ENCODE results near the gene C2orf49. TPM values are rescaled to one million over a fixed set of nuclear protein-coding genes. Genes with fewer than 3 reads are reported as not detected.
A peak's percentile ranks its signal among the peaks of the same experiment; 100 is the strongest.

The C2orf49 gene
- total RNA-seq, 1 experiment from 2014 or later = 20.0 TPM

DNA sequence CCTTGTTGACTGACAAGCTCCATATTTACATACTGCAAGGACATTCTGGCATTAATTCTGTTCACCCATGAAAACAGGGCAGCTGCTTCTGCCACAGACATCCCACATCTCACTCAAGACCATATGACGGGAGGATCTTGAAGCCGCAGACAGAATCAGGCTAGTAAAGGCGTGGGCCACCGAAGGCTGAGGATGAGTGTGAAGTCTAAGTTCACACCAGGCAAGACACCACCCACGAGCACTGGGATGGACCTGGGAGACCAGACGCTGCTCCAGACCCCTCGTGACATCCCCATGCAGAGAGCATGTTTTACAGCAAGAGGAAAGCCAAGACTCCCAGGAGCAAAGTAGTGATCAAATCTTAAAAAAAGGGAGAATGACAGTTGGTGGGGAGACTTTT lies 58.4 kb downstream of the C2orf49 start:
- no peak for ATAC-seq
- BruUV-seq (replicated peaks) = no TSS peak
- H3K27ac ChIP-seq (ENCODE audit: low read length) = peak overlapping the region; percentile 100
- peaks cover 73% of the 10 kb centered on the region for H3K4me1 ChIP-seq (ENCODE audit: control insufficient read depth, insufficient read depth, low read length)
- H3K27me3 ChIP-seq (ENCODE audit: control insufficient read depth, insufficient read depth, low read length) = no peaks in the 10 kb centered on the region
- peaks cover 21% of the 10 kb centered on the region for H3K36me3 ChIP-seq (ENCODE audit: control insufficient read depth, insufficient read depth, low read length)
- peak overlapping the region; percentile 86 to 90 for H3K4me3 ChIP-seq (ENCODE audit: low read depth in 2 of 2, low read length in 2 of 2)
- ChIA-PET POLR2A (interaction anchor here (1.0 to 1.4 kb wide), 2 partner anchors 8 to 124 kb away, joined by 5 to 6 read pairs; no protein-coding TSS in a partner anchor), CTCF (interaction anchor here (1.5 kb wide), 1 partner anchor 123 kb away, joined by 4 read pairs; no protein-coding TSS in a partner anchor)
- intact Hi-C loops (cut with micrococcal nuclease; ENCODE audit: unreplicated experiment) = loop anchor here (5.0 kb wide), 1 partner anchor 127 kb away; no protein-coding TSS in a partner anchor
- in situ Hi-C loops (cut with HindIII; ENCODE audit: low pct_unique_long_range_greater_than_20kb, low sequenced_read_pairs) = no loop called here
- DNase-seq (ENCODE audit: low read depth, low spot score) = no peak
- H3K9me3 ChIP-seq (ENCODE audit: control insufficient read depth, insufficient read depth, low read depth, low read length) = no peaks in the 10 kb centered on the region
- TF ChIP-seq POLR2AphosphoS5 (IDR thresholded peaks at IDR 0.05; ENCODE audit: low read depth, low read length) = no peak
- TF ChIP-seq, protein P1, sequence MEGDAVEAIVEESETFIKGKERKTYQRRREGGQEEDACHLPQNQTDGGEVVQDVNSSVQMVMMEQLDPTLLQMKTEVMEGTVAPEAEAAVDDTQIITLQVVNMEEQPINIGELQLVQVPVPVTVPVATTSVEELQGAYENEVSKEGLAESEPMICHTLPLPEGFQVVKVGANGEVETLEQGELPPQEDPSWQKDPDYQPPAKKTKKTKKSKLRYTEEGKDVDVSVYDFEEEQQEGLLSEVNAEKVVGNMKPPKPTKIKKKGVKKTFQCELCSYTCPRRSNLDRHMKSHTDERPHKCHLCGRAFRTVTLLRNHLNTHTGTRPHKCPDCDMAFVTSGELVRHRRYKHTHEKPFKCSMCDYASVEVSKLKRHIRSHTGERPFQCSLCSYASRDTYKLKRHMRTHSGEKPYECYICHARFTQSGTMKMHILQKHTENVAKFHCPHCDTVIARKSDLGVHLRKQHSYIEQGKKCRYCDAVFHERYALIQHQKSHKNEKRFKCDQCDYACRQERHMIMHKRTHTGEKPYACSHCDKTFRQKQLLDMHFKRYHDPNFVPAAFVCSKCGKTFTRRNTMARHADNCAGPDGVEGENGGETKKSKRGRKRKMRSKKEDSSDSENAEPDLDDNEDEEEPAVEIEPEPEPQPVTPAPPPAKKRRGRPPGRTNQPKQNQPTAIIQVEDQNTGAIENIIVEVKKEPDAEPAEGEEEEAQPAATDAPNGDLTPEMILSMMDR (IDR thresholded peaks at IDR 0.05) = no peak
- TF ChIP-seq SIN3A (IDR thresholded peaks at IDR 0.05; ENCODE audit: borderline replicate concordance, insufficient read depth, low read depth, low read length) = no peak
- TF ChIP-seq TCF7L2 (IDR thresholded peaks at IDR 0.05; ENCODE audit: low read depth, low read length) = no peak
- TF ChIP-seq, protein P2, sequence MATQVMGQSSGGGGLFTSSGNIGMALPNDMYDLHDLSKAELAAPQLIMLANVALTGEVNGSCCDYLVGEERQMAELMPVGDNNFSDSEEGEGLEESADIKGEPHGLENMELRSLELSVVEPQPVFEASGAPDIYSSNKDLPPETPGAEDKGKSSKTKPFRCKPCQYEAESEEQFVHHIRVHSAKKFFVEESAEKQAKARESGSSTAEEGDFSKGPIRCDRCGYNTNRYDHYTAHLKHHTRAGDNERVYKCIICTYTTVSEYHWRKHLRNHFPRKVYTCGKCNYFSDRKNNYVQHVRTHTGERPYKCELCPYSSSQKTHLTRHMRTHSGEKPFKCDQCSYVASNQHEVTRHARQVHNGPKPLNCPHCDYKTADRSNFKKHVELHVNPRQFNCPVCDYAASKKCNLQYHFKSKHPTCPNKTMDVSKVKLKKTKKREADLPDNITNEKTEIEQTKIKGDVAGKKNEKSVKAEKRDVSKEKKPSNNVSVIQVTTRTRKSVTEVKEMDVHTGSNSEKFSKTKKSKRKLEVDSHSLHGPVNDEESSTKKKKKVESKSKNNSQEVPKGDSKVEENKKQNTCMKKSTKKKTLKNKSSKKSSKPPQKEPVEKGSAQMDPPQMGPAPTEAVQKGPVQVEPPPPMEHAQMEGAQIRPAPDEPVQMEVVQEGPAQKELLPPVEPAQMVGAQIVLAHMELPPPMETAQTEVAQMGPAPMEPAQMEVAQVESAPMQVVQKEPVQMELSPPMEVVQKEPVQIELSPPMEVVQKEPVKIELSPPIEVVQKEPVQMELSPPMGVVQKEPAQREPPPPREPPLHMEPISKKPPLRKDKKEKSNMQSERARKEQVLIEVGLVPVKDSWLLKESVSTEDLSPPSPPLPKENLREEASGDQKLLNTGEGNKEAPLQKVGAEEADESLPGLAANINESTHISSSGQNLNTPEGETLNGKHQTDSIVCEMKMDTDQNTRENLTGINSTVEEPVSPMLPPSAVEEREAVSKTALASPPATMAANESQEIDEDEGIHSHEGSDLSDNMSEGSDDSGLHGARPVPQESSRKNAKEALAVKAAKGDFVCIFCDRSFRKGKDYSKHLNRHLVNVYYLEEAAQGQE (IDR thresholded peaks at IDR 0.05; ENCODE audit: insufficient read depth in 1 of 2, low read depth in 2 of 2, low read length in 1 of 2) = no peak

DNA sequence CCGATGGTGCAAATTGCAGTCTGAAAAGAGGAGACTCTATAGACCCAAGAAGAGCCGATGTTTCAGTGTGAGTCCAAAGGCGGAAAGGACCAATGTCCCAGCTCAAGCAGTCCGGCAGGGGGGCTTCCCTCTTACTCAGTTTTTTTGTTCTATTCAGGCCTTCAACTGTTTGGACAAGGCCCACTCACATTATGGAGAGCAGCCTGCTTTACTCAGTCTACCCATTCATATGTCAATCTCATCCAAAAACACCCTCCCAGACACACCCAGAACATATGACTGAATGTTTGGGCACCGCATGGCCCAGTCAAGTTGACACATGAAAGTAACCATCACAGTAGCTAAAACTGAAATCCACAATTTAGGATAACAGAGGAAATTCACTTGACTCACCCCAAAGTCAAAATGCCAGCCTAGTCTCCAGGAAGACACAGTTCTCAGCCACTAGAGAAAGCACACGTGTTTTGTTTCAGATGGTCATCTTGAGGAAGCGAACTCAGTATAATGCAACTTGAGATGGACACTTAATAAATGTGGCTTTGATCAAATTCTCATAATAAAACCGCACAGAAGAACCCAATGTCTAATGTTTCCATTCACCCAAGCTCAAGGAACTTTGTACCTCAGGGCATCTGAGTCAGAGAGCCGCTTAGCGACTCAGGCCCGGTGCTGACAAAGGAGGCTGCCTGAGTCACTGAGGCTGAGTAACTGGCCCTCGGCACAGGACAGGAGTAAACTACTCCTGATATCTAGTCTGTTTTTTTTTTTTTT lies 59.1 kb downstream of the C2orf49 start:
- POLR2A ChIA-PET = interaction anchor here (0.6 to 1.4 kb wide), 2 partner anchors 9 to 63 kb away, joined by 3 to 5 read pairs; no protein-coding TSS in a partner anchor

More for the DNA sequence above, 59.1 kb downstream of the C2orf49 start:
- ATAC-seq (peak; percentile 36), DNase-seq (ENCODE audit: low read depth, low spot score) (peak; percentile 92)
- no peaks in the 10 kb centered on the region for H3K9me3 ChIP-seq (ENCODE audit: control insufficient read depth, insufficient read depth, low read depth, low read length)
- peak; percentile 58; the same call in 1 of the 2 replicates for TF ChIP-seq POLR2AphosphoS5 (IDR thresholded peaks at IDR 0.05; ENCODE audit: low read depth, low read length)
- TF ChIP-seq, protein P1 (IDR thresholded peaks at IDR 0.05) = no peak
- H3K27me3 ChIP-seq (ENCODE audit: control insufficient read depth, insufficient read depth, low read length) = no peaks in the 10 kb centered on the region
- CTCF ChIA-PET = no interaction called here
- H3K4me1 ChIP-seq (ENCODE audit: control insufficient read depth, insufficient read depth, low read length) = peaks cover 73% of the 10 kb centered on the region
- intact Hi-C loops (cut with micrococcal nuclease; ENCODE audit: unreplicated experiment) (loop anchor here (5.0 kb wide), 1 partner anchor 126 kb away; no protein-coding TSS in a partner anchor), in situ Hi-C loops (cut with HindIII; ENCODE audit: low pct_unique_long_range_greater_than_20kb, low sequenced_read_pairs) (no loop called here)
- no TSS peak for BruUV-seq (replicated peaks)
- H3K27ac ChIP-seq (ENCODE audit: low read length) = peak overlapping the region; percentile 100
- peaks cover 21% of the 10 kb centered on the region for H3K36me3 ChIP-seq (ENCODE audit: control insufficient read depth, insufficient read depth, low read length)
- H3K4me3 ChIP-seq (ENCODE audit: low read depth in 2 of 2, low read length in 2 of 2) = peak overlapping the region; percentile 86 to 90

Measured in Panc1 (cell line).